ENCODE results near the gene PRDM16. TPM values are rescaled to one million over a fixed set of nuclear protein-coding genes. Genes with fewer than 3 reads are reported as not detected.

PRDM16 gene
- total and polyA plus RNA-seq, 2 of the 8 experiments (the other 6 are each of a cell fraction or from before 2014, with no cell fraction given): 0.39 to 0.43 TPM

DNA sequence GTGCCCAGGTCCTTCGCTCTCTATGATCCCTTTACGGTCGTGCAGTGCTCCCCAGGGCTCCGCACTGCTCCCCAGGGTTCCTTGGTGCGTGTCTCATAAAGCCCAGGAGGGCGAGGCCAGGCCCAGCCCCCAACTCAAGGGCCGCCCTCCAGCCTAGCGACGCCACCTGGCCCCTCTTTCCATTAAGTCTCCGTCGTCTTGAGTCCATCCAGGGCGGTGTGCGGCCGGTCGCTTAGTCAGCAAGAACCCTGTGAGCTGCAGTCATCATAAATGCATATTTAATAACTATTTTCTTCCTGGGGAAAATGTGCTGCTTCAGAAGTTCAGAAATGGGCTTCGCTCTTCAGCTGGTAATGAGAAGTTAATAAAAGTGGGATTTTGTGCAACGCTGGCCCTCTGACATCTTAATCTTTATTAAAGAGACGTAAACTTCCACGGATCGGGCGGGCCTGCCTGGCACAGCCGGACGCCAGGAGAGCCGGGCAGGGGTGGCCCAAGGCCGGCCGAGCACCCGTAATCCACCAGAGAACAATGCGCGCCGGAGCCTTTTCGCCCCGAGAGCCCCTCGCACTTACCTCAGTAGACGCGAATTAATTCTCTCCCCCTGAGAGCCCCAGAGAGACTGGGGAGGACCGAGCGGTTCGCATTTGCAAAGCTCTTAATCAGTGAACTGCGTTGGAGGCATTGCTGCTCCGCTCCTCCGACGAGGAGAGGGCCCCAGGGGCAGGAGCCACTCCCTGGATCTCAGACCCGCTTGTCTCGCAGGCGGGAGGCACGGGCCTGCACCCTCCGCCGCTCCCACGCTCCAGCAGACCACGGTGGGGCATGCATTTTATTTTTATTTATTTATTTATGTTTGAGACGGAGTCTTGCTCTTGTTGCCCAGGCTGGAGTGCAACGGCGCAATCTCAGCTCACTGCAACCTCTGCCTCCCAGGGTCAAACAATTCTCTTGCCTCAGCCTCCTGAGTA, 197.1 kb downstream of the PRDM16 start (continued):
- TF ChIP-seq, protein P1, sequence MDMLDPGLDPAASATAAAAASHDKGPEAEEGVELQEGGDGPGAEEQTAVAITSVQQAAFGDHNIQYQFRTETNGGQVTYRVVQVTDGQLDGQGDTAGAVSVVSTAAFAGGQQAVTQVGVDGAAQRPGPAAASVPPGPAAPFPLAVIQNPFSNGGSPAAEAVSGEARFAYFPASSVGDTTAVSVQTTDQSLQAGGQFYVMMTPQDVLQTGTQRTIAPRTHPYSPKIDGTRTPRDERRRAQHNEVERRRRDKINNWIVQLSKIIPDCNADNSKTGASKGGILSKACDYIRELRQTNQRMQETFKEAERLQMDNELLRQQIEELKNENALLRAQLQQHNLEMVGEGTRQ (IDR thresholded peaks at IDR 0.05; ENCODE audit: low read length): no peak
- TF ChIP-seq POLR2AphosphoS5 (IDR thresholded peaks at IDR 0.05; ENCODE audit: low read depth, low read length): no peak
- no peak for TF ChIP-seq MAFK (IDR thresholded peaks at IDR 0.05; ENCODE audit: low read depth, low read length)
- TF ChIP-seq SIX5 (IDR thresholded peaks at IDR 0.05; ENCODE audit: low read depth, low read length): no peak
- no peak for TF ChIP-seq POU5F1 (IDR thresholded peaks at IDR 0.05; ENCODE audit: low read depth, low read length)
- no peak for TF ChIP-seq KDM5A (IDR thresholded peaks at IDR 0.05; ENCODE audit: low read length)
- no peak for TF ChIP-seq KDM4A (IDR thresholded peaks at IDR 0.05; ENCODE audit: low read depth, low read length, severe bottlenecking)

All from H1 (cell line).